Subcutaneous abdominal adipose tissue (tissue), 5 donors: ENCODE results near the gene B3GAT2.

Experiments
- H3K27ac ChIP-seq: one replicate; pipeline ENCODE4 v1.7.0; 2013; ENCODE audit warnings: low read depth, mild to moderate bottlenecking, inconsistent platforms, low read length, moderate library complexity
- H3K27me3 ChIP-seq, 5 donors: one replicate each; pipeline ENCODE4 v1.7.0; 2013; ENCODE audit warnings: low read length in 5 of 5, inconsistent platforms in 1 of 5; ENCODE audit not compliant: control insufficient read depth in 5 of 5, insufficient read depth in 4 of 5
- H3K36me3 ChIP-seq, 5 donors: one replicate each; pipeline ENCODE4 v1.7.0; 2013; ENCODE audit warnings: low read length in 5 of 5; ENCODE audit not compliant: control insufficient read depth in 5 of 5, insufficient read depth in 5 of 5
- H3K4me1 ChIP-seq, 5 donors: one replicate each; pipeline ENCODE4 v1.7.0; 2013; ENCODE audit warnings: low read length in 5 of 5, mild to moderate bottlenecking in 3 of 5, moderate library complexity in 1 of 5; ENCODE audit not compliant: control insufficient read depth in 5 of 5, insufficient read depth in 5 of 5
- H3K4me3 ChIP-seq, 5 donors: one replicate each; pipeline ENCODE4 v1.7.0; 2013; ENCODE audit warnings: low read length in 5 of 5, low read depth in 1 of 5
- H3K9ac ChIP-seq, 5 donors: one replicate each; pipeline ENCODE4 v1.7.0; 2013; ENCODE audit warnings: low read length in 5 of 5, mild to moderate bottlenecking in 4 of 5, moderate library complexity in 3 of 5
- H3K9me3 ChIP-seq, 5 donors: one replicate each; pipeline ENCODE4 v1.7.0; 2013; ENCODE audit warnings: low read length in 5 of 5; ENCODE audit not compliant: control insufficient read depth in 5 of 5
- donor health status: healthy.
- donor health status: healthy.
- donor health status: healthy.
- donor health status: healthy.
- donor health status: healthy.

Gene B3GAT2

DNA sequence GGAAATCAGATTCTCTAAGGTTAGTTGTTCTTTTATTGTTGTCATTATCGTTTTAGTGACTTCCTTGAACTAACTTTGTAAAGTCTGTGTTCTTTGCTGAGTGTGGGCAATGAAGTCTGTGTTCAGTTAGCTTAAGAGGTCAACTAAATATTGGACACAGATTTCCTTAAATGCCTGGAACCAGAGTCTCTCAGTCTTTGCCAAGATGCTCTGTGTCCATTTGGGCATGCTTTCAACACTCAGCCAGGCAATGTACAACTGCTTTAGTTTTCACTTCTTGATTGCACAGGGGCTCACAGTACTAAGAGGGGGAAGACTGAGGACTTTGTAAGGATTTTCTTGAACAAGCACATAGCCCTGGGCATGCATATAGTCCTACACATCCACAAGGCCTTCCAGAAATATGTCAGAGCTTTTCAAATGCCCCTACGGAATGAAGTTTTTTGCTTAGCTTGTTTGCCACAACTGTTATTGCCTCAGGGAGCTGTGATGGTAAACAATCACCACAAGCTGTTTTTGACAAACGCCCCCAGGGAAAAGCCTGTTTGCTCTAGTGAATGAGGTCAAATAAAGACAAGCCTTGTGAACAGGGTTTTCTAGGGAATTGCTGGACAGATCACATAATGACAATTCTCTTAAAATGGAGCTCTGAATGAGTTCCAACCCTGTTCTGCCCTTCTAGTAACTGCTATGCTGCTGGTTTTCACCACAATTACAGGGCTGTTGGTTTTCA is 82.5 kb downstream of the B3GAT2 start:
- Histone ChIP-seq H3K9ac (no peak overlapping the region), H3K27me3 (no peaks in the 10 kb centered on the region), H3K36me3 (no peaks in the 10 kb centered on the region), H3K4me1 (peaks cover 0 to 4% (median 0%) of the 10 kb centered on the region in 5 donors), H3K27ac (no peak overlapping the region), H3K4me3 (no peak overlapping the region), H3K9me3 (peaks cover 8 to 13% (median 11%) of the 10 kb centered on the region in 5 donors)

DNA sequence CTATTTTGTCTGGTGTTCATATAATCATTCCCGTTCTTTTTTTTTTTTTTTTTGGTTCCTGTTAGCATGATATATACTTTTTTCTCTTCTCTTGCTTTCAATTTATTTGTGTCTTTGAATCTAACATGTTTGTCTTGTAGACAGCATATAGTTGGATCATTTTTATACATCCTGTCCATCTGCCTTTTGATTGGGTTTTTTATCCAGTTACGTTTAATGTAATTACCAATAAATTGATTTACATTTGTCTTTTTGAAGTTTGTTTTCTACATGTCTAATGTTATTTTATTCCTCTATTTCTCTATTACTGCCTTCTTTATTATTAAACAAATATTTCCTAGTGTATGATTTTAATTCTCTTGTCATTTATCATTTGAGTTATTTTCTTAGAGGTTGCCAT is 84.4 kb downstream of the B3GAT2 start:
- peaks cover 0 to 4% (median 0%) of the 10 kb centered on the region in 5 donors for H3K4me1 ChIP-seq
- H3K27me3 ChIP-seq = no peaks in the 10 kb centered on the region
- H3K27ac ChIP-seq = no peak overlapping the region
- no peak overlapping the region for H3K4me3 ChIP-seq
- H3K9ac ChIP-seq = no peak overlapping the region
- H3K36me3 ChIP-seq = no peaks in the 10 kb centered on the region
- peaks cover 8 to 13% (median 9%) of the 10 kb centered on the region in 5 donors for H3K9me3 ChIP-seq

DNA sequence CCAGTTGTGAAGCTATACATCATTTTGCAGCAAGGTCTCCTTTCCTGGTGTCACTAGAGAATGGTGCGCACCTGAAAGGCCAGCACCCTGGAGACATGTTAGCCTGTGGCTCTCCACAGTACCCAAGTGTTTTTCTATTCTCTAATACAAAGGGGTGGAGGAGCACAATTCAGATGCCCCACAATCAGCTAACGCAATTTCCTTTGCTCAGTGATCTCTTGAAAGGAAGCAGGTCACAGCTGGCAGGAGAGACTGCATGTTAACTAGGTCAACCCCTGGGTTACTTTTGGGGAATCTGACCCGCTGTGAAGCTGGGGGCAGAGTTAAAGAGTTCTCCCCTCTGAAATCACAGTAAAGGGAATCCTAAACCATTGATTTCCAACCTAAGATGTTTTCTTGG is 92.5 kb downstream of the B3GAT2 start:
- Histone ChIP-seq H3K9me3 (no peaks in the 10 kb centered on the region), H3K9ac (no peak overlapping the region), H3K27ac (no peak overlapping the region), H3K4me1 (no peaks in the 10 kb centered on the region), H3K27me3 (no peaks in the 10 kb centered on the region), H3K4me3 (no peak overlapping the region), H3K36me3 (peaks cover 12 to 20% (median 16%) of the 10 kb centered on the region in 5 donors)

DNA sequence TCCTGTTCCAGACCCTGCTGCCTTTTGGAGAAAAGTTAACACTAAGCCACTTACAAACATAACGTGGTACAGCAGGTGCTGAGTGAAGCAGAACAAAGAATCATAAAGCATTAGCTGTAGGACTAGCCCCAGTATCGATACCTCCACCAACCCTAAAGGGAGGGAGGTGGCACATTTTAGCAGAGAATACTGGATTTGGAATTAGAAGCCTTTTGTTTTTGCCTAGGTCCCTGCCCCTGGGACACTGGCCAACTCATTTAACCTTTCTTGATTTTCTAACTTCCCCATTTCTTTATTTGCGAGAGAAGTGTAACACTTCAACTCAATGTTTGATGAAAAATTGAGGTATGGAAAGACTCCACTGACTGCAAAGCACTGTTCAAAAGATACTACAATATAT is 93.5 kb downstream of the B3GAT2 start:
- Histone ChIP-seq H3K9me3 (no peaks in the 10 kb centered on the region), H3K27me3 (no peaks in the 10 kb centered on the region), H3K27ac (no peak overlapping the region), H3K9ac (no peak overlapping the region), H3K4me3 (no peak overlapping the region), H3K36me3 (peaks cover 21 to 26% (median 23%) of the 10 kb centered on the region in 5 donors), H3K4me1 (no peaks in the 10 kb centered on the region)

DNA sequence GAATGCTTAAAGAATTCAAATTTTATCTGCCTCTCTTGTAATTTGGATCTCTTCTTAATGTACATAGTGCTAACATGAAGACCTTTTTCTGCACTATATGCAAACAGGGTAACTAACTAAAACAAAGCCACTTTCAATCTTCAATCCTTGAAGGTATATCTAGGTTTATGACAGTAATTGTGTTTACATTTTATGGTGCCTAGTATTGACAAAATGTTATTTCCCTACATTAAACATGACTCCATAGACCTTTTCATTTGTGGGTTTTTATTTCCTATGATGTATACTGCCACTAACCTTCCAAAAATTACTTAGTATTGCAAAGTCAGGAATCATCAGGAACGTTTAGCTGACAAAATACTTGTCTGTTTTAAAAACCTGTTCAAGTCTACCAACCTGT is 95.9 kb downstream of the B3GAT2 start:
- H3K36me3 ChIP-seq = peaks cover 25 to 35% (median 29%) of the 10 kb centered on the region in 5 donors
- H3K9ac ChIP-seq = no peak overlapping the region
- no peak overlapping the region for H3K27ac ChIP-seq
- no peaks in the 10 kb centered on the region for H3K4me1 ChIP-seq
- no peaks in the 10 kb centered on the region for H3K9me3 ChIP-seq
- no peak overlapping the region for H3K4me3 ChIP-seq
- no peaks in the 10 kb centered on the region for H3K27me3 ChIP-seq

DNA sequence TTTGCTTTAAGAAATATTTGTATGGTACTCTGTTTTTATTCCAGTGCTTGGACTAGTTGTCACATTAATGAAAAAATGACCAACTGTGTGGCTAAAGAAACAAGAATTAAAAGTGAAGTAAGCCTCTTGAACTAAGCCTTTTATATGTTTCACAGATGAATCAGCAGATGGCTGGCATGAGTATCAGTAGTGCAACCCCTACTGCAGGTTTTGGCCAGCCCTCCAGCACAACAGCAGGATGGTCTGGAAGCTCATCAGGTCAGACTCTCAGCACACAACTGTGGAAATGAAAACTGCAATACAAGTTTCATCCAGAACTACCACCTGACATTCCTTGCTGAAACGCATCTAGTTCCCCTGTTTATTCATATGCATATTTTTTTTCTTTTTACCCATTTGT is 96.8 kb downstream of the B3GAT2 start:
- H3K4me1 ChIP-seq = no peaks in the 10 kb centered on the region
- no peak overlapping the region for H3K9ac ChIP-seq
- no peak overlapping the region for H3K27ac ChIP-seq
- H3K4me3 ChIP-seq = no peak overlapping the region
- H3K9me3 ChIP-seq = no peaks in the 10 kb centered on the region
- no peaks in the 10 kb centered on the region for H3K27me3 ChIP-seq
- H3K36me3 ChIP-seq = peaks cover 25 to 35% (median 29%) of the 10 kb centered on the region in 5 donors

DNA sequence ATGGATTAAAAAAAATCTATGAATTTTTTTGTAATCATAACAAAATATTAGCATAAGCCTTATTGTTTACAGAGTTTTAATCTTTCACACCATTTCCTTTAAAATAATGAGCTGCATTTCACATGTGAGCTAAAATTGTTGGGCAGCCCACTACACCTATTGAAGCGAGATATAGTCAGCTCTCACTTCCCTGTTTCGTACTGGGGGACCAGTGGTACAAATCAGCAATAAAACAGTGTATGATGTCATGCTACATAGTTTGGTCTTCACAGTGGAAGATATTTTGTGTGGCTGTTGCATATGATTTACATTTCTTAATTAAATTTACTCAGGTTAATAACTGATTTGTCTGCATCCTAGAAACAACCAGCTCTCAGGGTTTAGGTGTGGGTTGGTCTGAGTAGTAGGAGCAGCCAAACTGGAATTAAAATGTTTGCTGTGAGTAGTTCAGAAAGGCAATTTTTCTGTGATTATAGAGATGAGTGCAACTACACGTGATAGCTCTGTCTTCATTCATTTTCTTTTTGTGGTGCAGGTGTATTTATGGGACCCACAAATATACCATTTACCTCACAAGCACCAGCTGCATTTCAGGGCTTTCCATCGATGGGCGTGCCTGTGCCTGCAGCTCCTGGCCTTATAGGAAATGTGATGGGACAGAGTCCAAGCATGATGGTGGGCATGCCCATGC is 99.3 kb downstream of the B3GAT2 start:
- Histone ChIP-seq H3K4me1 (no peaks in the 10 kb centered on the region), H3K27ac (no peak overlapping the region), H3K9ac (no peak overlapping the region), H3K36me3 (peaks cover 26 to 43% (median 29%) of the 10 kb centered on the region in 5 donors), H3K9me3 (no peaks in the 10 kb centered on the region), H3K4me3 (no peak overlapping the region), H3K27me3 (no peaks in the 10 kb centered on the region)

DNA sequence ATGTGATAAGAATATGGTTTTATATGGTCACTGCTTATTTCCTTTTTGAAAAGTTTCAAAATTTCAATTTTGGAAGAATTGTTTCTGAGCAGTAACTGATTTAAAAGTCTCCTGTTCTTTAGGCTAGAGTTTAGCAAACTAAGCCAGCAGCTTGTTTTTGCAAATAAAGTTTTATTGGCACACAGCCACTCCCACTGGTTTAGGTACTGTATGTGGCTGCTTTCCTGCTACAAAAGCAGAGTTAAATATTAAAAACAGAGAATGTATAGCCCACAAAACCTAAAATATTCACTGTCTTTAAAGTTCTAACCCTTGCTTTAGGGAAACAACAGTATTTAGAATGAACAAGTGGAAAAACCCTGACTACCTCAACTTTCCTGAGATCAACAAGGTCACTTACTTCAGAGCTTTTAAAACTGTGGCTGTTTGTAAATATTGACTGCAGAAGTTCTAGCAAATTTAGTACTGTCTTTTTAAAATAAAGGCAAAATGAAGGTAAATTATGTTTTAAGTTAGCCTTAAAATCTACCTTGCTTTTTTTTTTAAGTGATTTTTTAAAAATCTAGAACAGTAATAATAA is 104.1 kb downstream of the B3GAT2 start:
- no peaks in the 10 kb centered on the region for H3K9me3 ChIP-seq
- no peak overlapping the region for H3K27ac ChIP-seq
- peaks cover under 1 to 20% (median 5%) of the 10 kb centered on the region in 5 donors for H3K36me3 ChIP-seq
- no peak overlapping the region for H3K4me3 ChIP-seq
- H3K27me3 ChIP-seq = no peaks in the 10 kb centered on the region
- H3K4me1 ChIP-seq = no peaks in the 10 kb centered on the region
- no peak overlapping the region for H3K9ac ChIP-seq

DNA sequence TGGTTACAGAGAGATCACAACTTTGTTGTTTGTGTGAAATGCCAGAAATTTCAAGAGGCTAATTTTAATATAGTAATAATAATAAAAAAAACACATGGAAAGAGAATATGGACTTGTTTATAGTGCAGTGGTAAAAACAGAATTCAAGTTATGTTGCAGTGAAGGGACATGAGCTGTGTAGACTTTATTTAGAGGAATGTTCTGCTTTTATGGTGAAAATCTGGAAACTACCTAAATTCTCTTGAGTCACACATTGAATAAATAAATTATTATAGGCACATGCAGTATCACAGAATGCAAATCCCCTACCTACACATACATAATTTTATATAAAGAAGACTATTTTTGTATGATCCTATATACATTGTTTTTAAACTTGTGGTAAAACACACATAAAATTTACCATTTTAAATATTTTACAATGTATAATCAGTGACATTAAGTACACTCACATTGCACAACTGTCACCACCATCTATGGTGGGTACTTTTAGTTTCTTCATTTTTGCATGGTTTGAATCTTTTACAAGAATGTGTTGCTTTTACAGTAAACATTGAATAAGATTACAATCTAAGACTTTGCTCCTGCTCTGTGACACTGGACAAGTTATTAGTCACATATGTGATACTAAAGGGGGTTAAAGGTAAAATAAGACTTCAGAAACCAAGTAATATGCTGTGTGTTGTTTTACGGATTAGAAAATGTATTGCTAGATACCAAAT is 107.4 kb downstream of the B3GAT2 start:
- H3K4me3 ChIP-seq = no peak overlapping the region
- H3K36me3 ChIP-seq = peaks cover 0 to 13% (median 4%) of the 10 kb centered on the region in 5 donors
- no peak overlapping the region for H3K27ac ChIP-seq
- H3K9ac ChIP-seq = no peak overlapping the region
- no peaks in the 10 kb centered on the region for H3K9me3 ChIP-seq
- no peaks in the 10 kb centered on the region for H3K27me3 ChIP-seq
- no peaks in the 10 kb centered on the region for H3K4me1 ChIP-seq
